ENCODE results near the gene PODXL.

PODXL gene

GRCh38 chr7:131556053-131556908, at the start of gene PODXL:
PODXL (minus strand) TSS chr7:131556628; CDS start chr7:131556359, 269 bp downstream.
- no peak for FAIRE-seq
- DNase-seq (ENCODE audit: insufficient read length, low spot score) = peak; percentile 73

- FAIRE-seq (no peak), DNase-seq (ENCODE audit: insufficient read length, low spot score) (no peak)
These were observed 49.0 kb upstream of the PODXL start for GRCh38 chr7:131605280-131605878.

- DNase-seq (ENCODE audit: insufficient read length, low spot score) = peak; percentile 63
These were observed 48.4 kb upstream of the PODXL start for GRCh38 chr7:131604841-131605279.

GRCh38 chr7:131603932-131604331, 47.5 kb upstream of the PODXL start:
- FAIRE-seq (peak; percentile 20), DNase-seq (ENCODE audit: insufficient read length, low spot score) (no peak)

More at GRCh38 chr7:131604841-131605279, 48.4 kb upstream of the PODXL start:
- FAIRE-seq = no peak

- FAIRE-seq (no peak), DNase-seq (ENCODE audit: insufficient read length, low spot score) (no peak)
These were observed 46.6 kb upstream of the PODXL start for GRCh38 chr7:131602994-131603372.

- no peak for DNase-seq (ENCODE audit: insufficient read length, low spot score)
- FAIRE-seq = no peak
These were observed 46.0 kb upstream of the PODXL start for GRCh38 chr7:131602304-131602993.

- DNase-seq (ENCODE audit: insufficient read length, low spot score) (no peak), FAIRE-seq (no peak)
These were observed 43.9 kb upstream of the PODXL start for GRCh38 chr7:131600085-131600881.

- FAIRE-seq (peak; percentile 55), DNase-seq (ENCODE audit: insufficient read length, low spot score) (no peak)
These were observed 40.4 kb upstream of the PODXL start for GRCh38 chr7:131596785-131597184.

GRCh38 chr7:131595699-131596098, 39.3 kb upstream of the PODXL start:
- no peak for FAIRE-seq
- DNase-seq (ENCODE audit: insufficient read length, low spot score) = no peak

- DNase-seq (ENCODE audit: insufficient read length, low spot score) (no peak), FAIRE-seq (no peak)
These were observed 35.4 kb upstream of the PODXL start for GRCh38 chr7:131591687-131592319.

- no peak for DNase-seq (ENCODE audit: insufficient read length, low spot score)
- peak; percentile 92 for FAIRE-seq
These were observed 31.0 kb upstream of the PODXL start for GRCh38 chr7:131587315-131587923.

- DNase-seq (ENCODE audit: insufficient read length, low spot score) (no peak), FAIRE-seq (no peak)
These were observed 30.3 kb upstream of the PODXL start for GRCh38 chr7:131586759-131587158.

- no peak for FAIRE-seq
- DNase-seq (ENCODE audit: insufficient read length, low spot score) = no peak
These were observed 29.8 kb upstream of the PODXL start for GRCh38 chr7:131586259-131586658.

- FAIRE-seq = no peak
- no peak for DNase-seq (ENCODE audit: insufficient read length, low spot score)
These were observed 27.0 kb upstream of the PODXL start for GRCh38 chr7:131583430-131583829.

GRCh38 chr7:131581241-131582051, 25.0 kb upstream of the PODXL start:
- FAIRE-seq = no peak
- DNase-seq (ENCODE audit: insufficient read length, low spot score) = no peak

GRCh38 chr7:131578602-131579001, 22.2 kb upstream of the PODXL start:
- no peak for DNase-seq (ENCODE audit: insufficient read length, low spot score)
- FAIRE-seq = no peak

GRCh38 chr7:131574741-131575140, 18.3 kb upstream of the PODXL start:
- FAIRE-seq (no peak), DNase-seq (ENCODE audit: insufficient read length, low spot score) (no peak)

GRCh38 chr7:131570401-131570800, 14.0 kb upstream of the PODXL start:
- DNase-seq (ENCODE audit: insufficient read length, low spot score) = no peak

GRCh38 chr7:131568970-131569369, 12.5 kb upstream of the PODXL start:
- no peak for FAIRE-seq
- no peak for DNase-seq (ENCODE audit: insufficient read length, low spot score)

More at GRCh38 chr7:131570401-131570800, 14.0 kb upstream of the PODXL start:
- no peak for FAIRE-seq
